ENCODE measurements around the gene GRM7.

- TF ChIP-seq CTCF (IDR thresholded peaks at IDR 0.05): no peak
- no peak for TF ChIP-seq POLR2A (IDR thresholded peaks at IDR 0.05)
These were observed 859.9 kb downstream of the GRM7 start for GRCh38 chr3:7720649-7721297.

Data from body of pancreas (tissue), 4 donors.